Skeletal muscle satellite cell (primary cell): ENCODE results near the gene FANCM. TPM values are rescaled to one million over a fixed set of nuclear protein-coding genes. Genes with fewer than 3 reads are reported as not detected.

Source experiments
- H3K27me3 ChIP-seq: 2 replicates; pipeline ENCODE4 v1.7.0; 2013; ENCODE audit warnings: low read length; ENCODE audit not compliant: control insufficient read depth, insufficient read depth
- H3K36me3 ChIP-seq: 2 replicates; pipeline ENCODE4 v1.7.0; 2013; ENCODE audit warnings: mild to moderate bottlenecking, control low read depth, low read length; ENCODE audit not compliant: insufficient read depth
- H3K4me1 ChIP-seq: 2 replicates; pipeline ENCODE4 v1.7.0; 2013; ENCODE audit warnings: low read length; ENCODE audit not compliant: control insufficient read depth, insufficient read depth
- H3K4me2 ChIP-seq: 2 replicates; pipeline ENCODE4 v1.7.0; 2013; ENCODE audit warnings: mild to moderate bottlenecking, low read length
- H3K4me3 ChIP-seq: 2 replicates; pipeline ENCODE4 v1.7.0; 2013; ENCODE audit warnings: low read length
- H3K9ac ChIP-seq: 2 replicates; pipeline ENCODE4 v1.7.0; 2013; ENCODE audit warnings: mild to moderate bottlenecking, low read depth, low read length, moderate library complexity
- H3K9me3 ChIP-seq: replicated peaks from 2 replicates; pipeline ENCODE4 v1.7.0; 2013; ENCODE audit warnings: mild to moderate bottlenecking, control low read depth, low read length
- small RNA-seq: library from RNA; depleted of rRNA; stranded (forward); fragments of <200 nt; gene quantifications from one replicate; pipeline ENCODE3, GENCODE V24; 2012

Gene FANCM

DNA sequence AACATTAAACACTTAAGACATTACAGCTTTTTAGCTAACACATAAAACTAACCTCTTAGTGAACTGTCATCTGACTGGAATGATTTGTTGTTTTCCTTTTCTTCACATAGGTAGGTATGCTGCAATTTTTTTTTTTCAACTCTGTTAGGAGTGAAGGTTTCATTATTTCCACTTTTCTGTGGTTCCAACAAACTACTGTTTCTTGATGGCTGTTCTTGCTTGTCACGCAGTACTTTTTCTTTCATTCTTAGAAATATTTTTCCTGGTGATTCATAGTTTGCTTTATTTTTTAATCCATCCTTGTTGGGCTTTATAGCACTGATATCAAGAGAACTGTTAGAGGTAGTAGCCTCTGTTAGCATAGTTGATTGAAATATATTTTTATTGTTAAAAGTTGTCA lies 111.0 kb downstream of the FANCM start:
- H3K9ac ChIP-seq: no peak overlapping the region
- no peak overlapping the region for H3K4me3 ChIP-seq
- no peaks in the 10 kb centered on the region for H3K27me3 ChIP-seq
- peaks cover 23% of the 10 kb centered on the region for H3K4me1 ChIP-seq
- peak overlapping the region; percentile 51 for H3K4me2 ChIP-seq
- H3K36me3 ChIP-seq: no peaks in the 10 kb centered on the region
- no peaks in the 10 kb centered on the region for H3K9me3 ChIP-seq

DNA sequence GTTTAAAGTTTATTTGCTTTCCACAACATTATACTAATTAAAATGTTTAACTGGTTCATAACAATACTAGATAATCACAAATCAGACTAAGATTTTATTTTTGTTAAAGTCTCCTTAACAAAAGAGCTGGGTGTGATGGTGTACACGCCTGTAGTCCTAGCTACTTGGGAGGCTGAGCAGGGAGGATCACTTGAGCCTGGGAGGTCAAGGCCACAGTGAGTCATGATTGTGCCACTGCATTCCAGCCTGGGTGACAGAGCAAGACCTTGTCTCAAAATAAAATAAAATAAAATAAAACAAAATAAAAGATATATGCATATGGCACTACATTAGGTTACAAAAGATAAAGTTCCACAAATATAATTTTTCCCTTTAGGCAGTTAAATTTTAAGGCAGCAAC lies 111.7 kb downstream of the FANCM start:
- H3K4me1 ChIP-seq: peaks cover 23% of the 10 kb centered on the region
- no peaks in the 10 kb centered on the region for H3K27me3 ChIP-seq
- H3K4me2 ChIP-seq: no peak overlapping the region
- H3K9ac ChIP-seq: no peak overlapping the region
- no peak overlapping the region for H3K4me3 ChIP-seq
- no peaks in the 10 kb centered on the region for H3K9me3 ChIP-seq
- H3K36me3 ChIP-seq: no peaks in the 10 kb centered on the region

DNA sequence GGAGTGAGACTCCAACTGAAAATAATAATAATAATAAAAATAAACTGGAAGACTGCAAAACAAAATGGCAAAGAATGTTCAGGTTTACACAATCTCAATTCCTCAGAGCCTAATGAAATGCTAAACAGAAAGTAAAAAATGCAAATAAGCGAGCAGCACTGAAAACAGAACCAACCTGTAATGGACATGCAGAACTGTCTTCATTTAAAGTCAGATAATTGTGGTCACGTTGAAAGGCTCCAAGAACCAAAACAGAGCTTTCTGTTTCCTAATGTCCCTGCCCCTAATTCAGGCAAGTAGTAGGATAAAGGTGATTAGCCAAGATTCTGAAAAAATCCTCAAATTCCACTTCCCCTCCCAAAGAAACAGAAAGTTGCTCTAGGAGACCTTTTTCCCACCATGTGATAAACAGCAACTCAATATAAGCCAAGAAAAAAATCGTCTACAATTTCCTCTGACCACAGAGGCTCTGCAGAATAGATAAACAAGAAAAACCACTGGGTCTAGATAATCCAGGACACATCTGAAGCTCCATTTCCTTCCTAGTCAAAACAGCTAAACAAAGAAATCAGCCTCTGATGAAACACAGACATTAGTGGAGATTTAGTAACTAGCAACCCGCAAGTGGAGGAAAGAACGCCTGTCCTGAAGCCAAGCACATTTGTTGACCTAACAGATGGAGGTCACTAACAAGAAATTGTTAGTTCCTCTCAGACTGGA lies 114.3 kb downstream of the FANCM start:
- Histone ChIP-seq H3K9ac (no peak overlapping the region), H3K4me2 (peak overlapping the region; percentile 23), H3K4me3 (no peak overlapping the region), H3K9me3 (no peaks in the 10 kb centered on the region), H3K4me1 (peaks cover 23% of the 10 kb centered on the region), H3K27me3 (no peaks in the 10 kb centered on the region), H3K36me3 (no peaks in the 10 kb centered on the region)

Small RNA genes lying within 50 kb of the gene (small RNA-seq; reads per million reads assigned to genes)
- not detected for gene RF00151
- gene SNORD127: 16,668 reads per million, percentile 100 among the genes with 10 or more reads in this experiment
